ENCODE data around the gene RAB12. TPM values are rescaled to one million over a fixed set of nuclear protein-coding genes. Genes with fewer than 3 reads are reported as not detected.

The RAB12 gene
- total and polyA plus RNA-seq, 2 experiments from 2014 or later = 9.8 to 83.9 TPM

DNA sequence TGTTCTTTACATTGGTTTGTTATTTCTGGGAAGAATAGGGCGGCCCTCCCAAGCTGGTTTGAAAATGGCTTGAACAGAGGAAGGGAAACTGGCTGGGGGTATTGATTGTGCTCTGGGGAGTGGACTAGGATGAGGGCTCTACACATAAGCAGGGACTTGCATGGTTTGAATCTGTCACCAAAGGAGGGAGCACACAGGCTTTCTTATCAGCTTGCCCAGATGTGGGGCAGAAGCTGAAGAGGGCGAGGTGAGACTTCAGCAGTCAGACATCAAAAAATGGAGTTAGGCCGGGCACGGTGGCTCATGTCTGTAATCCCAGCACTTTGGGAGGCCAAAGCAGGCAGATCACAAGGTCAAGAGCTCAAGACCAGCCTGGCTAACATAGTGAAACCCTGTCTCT lies 7.2 kb upstream of the RAB12 start:
- TF ChIP-seq, protein P1, sequence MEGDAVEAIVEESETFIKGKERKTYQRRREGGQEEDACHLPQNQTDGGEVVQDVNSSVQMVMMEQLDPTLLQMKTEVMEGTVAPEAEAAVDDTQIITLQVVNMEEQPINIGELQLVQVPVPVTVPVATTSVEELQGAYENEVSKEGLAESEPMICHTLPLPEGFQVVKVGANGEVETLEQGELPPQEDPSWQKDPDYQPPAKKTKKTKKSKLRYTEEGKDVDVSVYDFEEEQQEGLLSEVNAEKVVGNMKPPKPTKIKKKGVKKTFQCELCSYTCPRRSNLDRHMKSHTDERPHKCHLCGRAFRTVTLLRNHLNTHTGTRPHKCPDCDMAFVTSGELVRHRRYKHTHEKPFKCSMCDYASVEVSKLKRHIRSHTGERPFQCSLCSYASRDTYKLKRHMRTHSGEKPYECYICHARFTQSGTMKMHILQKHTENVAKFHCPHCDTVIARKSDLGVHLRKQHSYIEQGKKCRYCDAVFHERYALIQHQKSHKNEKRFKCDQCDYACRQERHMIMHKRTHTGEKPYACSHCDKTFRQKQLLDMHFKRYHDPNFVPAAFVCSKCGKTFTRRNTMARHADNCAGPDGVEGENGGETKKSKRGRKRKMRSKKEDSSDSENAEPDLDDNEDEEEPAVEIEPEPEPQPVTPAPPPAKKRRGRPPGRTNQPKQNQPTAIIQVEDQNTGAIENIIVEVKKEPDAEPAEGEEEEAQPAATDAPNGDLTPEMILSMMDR (IDR thresholded peaks at IDR 0.05; ENCODE audit: low read depth, low read length) = no peak
- no peaks in the 10 kb centered on the region for H3K36me3 ChIP-seq
- H3K27ac ChIP-seq = no peak overlapping the region
- H3K4me3 ChIP-seq = no peak overlapping the region
- no peaks in the 10 kb centered on the region for H3K27me3 ChIP-seq
- H3K4me1 ChIP-seq (ENCODE audit: low read depth) = no peaks in the 10 kb centered on the region
- H3K9me3 ChIP-seq (ENCODE audit: low read depth) = no peaks in the 10 kb centered on the region
- no peak for DNase-seq (ENCODE audit: low read depth in 1 of 2, low spot score in 1 of 2)

DNA sequence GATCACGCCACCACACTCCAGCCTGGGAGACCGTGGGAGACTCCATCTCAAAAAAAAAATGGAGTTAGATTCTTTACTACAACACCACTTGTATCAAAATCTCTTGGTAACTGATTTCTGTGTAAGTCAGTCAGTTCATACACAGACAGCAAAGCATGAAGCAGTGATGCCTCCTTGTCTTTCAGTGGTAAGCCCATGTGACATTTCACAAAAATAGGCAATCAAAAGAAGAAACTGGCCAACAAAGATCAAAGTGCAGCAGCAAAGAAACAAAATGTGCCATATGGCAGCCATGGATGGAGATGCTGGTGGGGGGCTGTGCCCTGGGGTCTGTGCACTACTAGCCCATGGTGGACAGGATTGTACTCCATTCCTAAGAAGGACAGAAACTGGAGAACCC lies 6.7 kb upstream of the RAB12 start:
- Histone ChIP-seq H3K27me3 (no peaks in the 10 kb centered on the region), H3K36me3 (no peaks in the 10 kb centered on the region), H3K4me1 (ENCODE audit: low read depth) (no peaks in the 10 kb centered on the region), H3K4me3 (no peak overlapping the region), H3K27ac (no peak overlapping the region), H3K9me3 (ENCODE audit: low read depth) (no peaks in the 10 kb centered on the region)
- TF ChIP-seq, protein P1 (IDR thresholded peaks at IDR 0.05; ENCODE audit: low read depth, low read length) = no peak
- DNase-seq (ENCODE audit: low read depth in 1 of 2, low spot score in 1 of 2) = no peak

DNA sequence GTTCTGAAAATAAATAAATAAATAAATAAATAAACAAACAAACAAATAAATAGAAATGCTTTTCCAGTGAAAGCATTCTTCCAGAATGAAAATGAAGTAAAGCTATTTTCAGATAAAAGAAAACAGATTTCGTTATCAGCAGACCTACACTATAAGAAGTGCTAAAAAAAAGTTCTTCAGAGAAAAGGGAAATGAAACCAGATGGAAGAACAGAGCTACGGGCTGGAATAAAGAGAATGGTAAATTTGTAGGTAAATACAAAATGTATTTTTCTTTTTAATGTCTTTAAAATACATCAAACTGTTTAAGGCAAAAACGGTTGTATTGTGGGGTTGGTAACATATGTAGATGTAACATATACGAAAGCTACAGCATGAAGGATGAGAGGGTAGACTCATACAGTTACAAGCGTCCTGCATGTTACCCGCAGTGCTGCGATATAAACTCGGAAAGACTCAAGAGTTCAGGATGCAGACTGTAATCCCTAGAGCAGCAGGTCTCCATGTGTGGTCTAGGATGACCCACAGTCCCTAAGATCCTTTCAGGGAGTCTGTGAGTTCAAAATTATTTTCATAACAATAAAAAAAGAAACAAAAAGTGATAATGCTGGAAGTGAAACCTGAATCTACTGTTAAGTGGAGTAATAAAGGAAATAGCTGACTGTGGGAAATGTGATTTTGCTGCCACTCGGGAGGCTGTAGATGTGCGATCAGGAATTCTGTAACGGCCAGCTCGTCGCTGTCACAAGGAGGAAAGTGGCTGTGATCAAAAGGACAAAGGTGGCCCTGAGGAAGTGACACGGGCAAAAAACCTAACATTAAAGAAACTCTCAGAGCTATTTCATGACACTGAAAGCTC lies 5.3 kb upstream of the RAB12 start:
- no peak overlapping the region for H3K27ac ChIP-seq
- no peaks in the 10 kb centered on the region for H3K4me1 ChIP-seq (ENCODE audit: low read depth)
- DNase-seq (ENCODE audit: low read depth in 1 of 2, low spot score in 1 of 2) = no peak
- no peak overlapping the region for H3K4me3 ChIP-seq
- H3K36me3 ChIP-seq = no peaks in the 10 kb centered on the region
- TF ChIP-seq, protein P1 (IDR thresholded peaks at IDR 0.05; ENCODE audit: low read depth, low read length) = no peak
- peaks cover 5% of the 10 kb centered on the region for H3K27me3 ChIP-seq
- H3K9me3 ChIP-seq (ENCODE audit: low read depth) = no peaks in the 10 kb centered on the region

DNA sequence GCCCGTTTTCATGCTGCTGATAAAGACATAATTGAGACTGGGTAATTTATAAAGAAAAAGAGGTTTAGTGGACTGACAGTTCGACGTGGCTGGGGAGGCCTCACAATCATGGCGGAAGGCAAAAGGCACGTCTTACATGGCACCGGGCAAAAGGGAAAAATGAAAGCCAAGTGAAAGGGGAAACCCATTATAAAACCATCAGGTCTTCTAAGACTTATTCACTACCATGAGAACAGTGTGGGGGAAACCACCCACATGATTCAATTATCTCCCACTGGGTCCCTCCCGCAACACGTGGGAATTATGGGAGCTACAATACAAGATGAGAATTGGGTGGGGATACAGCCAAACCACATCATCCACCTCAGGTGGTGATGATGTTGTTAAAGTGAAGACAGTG lies 3.3 kb upstream of the RAB12 start:
- Histone ChIP-seq H3K4me3 (no peak overlapping the region), H3K9me3 (ENCODE audit: low read depth) (no peaks in the 10 kb centered on the region), H3K27ac (no peak overlapping the region), H3K36me3 (no peaks in the 10 kb centered on the region), H3K4me1 (ENCODE audit: low read depth) (peaks cover 5% of the 10 kb centered on the region), H3K27me3 (peaks cover 5% of the 10 kb centered on the region)
- TF ChIP-seq, protein P1 (IDR thresholded peaks at IDR 0.05; ENCODE audit: low read depth, low read length) = no peak
- no peak for DNase-seq (ENCODE audit: low read depth in 1 of 2, low spot score in 1 of 2)

DNA sequence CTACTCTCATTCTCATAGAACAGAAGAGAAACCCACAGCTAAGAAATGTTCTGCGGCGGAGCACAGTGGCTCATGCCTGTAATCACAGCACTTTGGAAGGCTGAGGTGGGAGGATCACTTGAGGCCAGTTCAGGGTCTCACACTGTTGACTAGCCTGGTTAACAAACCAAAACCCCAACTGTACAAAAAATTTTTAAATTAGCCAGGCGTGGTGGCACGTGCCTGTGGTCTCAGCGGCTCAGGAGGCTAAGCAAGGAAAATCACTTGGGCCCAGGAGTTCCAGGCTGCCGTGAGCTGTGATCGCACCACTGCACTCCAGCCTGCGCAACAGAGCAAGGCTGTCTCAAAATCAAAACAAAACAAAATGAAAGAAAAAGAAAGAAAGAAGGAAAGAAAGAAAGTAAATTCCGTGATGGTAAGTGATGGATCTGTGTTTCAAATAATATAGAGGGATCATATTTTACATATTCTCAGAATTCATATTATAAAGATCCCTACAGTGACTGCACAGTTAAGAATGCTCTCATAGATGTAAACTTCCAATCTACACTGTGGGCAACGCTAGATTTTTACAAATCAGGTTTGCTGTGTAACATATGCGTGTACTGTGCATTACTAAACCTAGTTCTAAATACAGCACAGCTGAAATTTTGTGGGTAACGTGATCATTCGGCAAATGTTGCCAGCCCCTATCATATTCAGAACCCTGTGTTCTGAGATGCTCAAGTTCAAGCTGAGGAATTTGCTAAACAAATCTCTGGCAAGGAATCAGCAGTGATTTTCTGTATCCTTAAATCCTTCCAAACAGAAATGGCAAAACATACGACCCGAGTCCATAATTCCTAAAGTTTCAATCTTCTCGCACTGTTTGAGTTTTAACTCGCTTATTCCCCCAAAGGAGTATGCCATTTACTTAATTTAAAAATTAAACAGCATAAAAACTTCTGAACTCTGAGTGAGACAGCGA lies 1.2 kb upstream of the RAB12 start:
- H3K36me3 ChIP-seq = no peaks in the 10 kb centered on the region
- H3K4me1 ChIP-seq (ENCODE audit: low read depth) = peaks cover 7% of the 10 kb centered on the region
- DNase-seq (ENCODE audit: low read depth in 1 of 2, low spot score in 1 of 2) = peak in 1 of 2 donors; percentile 45
- H3K27me3 ChIP-seq = peaks cover 5% of the 10 kb centered on the region
- H3K4me3 ChIP-seq = no peak overlapping the region
- TF ChIP-seq, protein P1 (IDR thresholded peaks at IDR 0.05; ENCODE audit: low read depth, low read length) = no peak
- no peaks in the 10 kb centered on the region for H3K9me3 ChIP-seq (ENCODE audit: low read depth)
- H3K27ac ChIP-seq = no peak overlapping the region
